GM08714 (cell line): ENCODE results near the gene PYCARD.
A peak's percentile ranks its signal among the peaks of the same experiment; 100 is the strongest.
"Not testable (repeated sequence)": the region's sequence is repeated elsewhere in the genome, so short reads cannot be mapped to it uniquely, and the experiment has no call there.

ENCODE experiments used
- H3K4me3 ChIP-seq: fragments of 200-500 bp; sonication (Bioruptor generic); 2 replicates; pipeline ENCODE4 v1.5.1; 2014; ENCODE audit warnings: mild to moderate bottlenecking, low read length, inconsistent platforms
- ZNF274 ChIP-seq: IDR thresholded peaks from 2 replicates; pipeline ENCODE4 v1.6.1; 2012; ENCODE audit warnings: mild to moderate bottlenecking, low read depth, low read length

Gene PYCARD

DNA sequence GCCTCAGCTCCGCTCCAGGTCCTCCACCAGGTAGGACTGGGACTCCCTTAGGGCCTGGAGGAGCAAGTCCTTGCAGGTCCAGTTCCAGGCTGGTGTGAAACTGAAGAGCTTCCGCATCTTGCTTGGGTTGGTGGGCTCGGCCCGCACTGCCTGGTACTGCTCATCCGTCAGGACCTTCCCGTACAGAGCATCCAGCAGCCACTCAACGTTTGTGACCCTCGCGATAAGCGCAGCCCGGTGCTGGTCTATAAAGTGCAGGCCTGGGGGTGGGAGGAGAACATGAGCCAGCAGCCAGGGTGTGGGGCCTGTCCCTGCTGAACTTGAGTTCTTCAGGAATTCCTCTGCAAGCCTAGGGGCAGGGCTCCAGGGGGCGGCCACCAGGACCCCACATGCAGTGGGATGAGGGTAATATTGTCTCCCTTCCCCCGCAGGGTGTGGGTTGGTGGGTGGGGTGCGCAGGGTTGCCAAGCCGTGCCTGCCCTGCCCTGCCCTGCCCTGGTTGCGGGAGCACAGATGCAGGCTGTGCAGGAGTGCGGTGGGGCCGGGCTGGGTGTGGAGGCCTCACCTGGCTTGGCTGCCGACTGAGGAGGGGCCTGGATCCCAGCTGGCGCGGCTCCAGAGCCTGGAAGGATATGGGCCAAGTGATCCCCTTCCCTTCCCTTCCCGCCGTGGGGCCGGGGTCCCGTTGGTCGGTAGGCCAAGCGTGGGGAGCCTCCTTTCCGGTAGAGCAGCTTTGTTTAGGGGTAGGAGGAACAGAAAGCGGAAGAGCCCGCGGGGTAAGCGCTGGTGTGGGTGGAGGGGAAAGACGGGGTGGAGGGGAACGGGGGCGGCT lies 762 bp downstream of the PYCARD start:
- peak overlapping the region; percentile 76; the same call in 1 of the 2 replicates for H3K4me3 ChIP-seq
- TF ChIP-seq ZNF274 = no peak

DNA sequence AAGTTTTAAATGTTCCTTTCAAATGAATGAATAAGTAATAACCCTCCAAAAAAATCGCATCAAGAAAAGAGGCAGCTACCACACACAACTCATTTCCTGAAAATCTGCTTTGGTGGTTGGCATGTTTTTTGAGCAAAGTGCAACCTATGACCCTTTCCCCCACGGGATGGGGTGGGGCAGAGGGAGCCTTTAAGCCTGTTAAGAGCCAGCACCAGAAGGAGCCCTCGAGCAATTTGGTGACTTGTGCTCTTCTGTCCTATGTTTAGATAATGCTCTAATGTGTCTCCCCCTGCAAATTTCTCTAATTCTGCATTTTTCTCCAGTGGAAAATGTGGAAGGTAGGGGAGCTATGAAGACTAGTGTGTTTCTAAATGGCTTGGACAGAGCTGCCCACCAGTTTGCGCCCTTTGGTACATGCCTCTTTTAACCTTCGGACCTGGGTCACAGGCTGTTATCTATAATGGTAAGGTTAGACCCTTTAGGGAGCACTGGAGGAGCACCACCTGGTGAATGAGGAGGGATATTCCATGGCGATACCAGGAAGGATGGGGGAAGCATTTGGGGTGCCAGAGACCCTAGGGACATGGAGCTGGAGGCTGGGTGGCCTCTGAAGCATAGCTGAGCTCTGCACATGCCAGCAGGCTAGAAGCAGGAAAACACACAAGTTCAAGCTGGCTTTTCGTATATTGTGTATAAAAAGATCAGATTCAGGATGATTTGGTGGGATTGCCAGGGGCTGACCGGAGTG lies 1.6 kb downstream of the PYCARD start:
- TF ChIP-seq ZNF274 = no peak
- H3K4me3 ChIP-seq = peak overlapping the region; percentile 76; the same call in 1 of the 2 replicates

DNA sequence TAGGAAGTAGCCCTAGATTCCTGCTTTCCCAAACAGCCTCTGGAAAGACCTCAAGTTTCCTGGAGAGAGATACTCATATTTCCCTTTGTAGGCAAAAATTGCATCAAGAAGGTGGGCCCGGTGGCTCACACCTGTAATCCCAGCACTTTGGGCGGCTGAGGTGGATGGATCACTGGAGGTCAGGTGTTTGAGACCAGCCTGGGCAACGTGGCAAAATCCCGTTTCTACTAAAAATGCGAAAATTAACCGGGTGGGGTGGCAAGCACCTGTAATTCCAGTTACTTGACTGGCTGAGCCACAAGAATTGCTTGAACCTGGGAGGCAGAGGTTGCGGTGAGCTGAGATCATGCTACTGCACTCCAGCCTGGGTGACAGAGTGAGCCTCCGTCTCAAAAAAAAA lies 2.4 kb downstream of the PYCARD start:
- H3K4me3 ChIP-seq = not testable (repeated sequence)

DNA sequence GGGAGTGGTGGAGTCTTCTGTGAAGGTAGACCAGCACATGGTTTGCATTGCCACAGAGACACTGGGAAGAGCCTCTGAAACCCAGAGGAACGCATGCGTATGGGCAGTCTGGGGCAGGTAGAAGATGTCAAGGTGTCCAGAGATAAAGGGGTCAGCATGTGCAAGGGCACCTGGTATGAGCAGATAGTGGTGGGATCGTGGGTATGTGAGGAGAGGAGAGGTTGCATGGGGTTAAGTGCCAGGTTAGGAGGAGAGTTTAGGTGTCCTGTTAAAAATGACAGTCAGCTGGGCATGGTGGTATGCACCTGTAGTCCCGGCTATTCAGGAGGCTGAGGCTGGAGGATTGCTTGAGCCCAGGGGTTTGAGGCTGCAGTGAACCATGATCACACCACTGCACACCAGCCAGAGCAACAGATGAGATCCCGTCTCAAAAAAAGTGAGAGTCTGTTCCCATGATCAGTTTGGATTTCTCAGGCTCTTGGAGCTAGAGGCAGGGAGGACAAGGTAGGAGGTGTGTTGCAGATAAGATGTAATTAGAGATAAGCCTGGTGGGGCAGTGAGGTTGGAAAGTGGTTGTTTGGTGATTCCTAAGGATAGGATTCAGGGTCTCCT lies 3.0 kb downstream of the PYCARD start:
- H3K4me3 ChIP-seq = no peak overlapping the region

DNA sequence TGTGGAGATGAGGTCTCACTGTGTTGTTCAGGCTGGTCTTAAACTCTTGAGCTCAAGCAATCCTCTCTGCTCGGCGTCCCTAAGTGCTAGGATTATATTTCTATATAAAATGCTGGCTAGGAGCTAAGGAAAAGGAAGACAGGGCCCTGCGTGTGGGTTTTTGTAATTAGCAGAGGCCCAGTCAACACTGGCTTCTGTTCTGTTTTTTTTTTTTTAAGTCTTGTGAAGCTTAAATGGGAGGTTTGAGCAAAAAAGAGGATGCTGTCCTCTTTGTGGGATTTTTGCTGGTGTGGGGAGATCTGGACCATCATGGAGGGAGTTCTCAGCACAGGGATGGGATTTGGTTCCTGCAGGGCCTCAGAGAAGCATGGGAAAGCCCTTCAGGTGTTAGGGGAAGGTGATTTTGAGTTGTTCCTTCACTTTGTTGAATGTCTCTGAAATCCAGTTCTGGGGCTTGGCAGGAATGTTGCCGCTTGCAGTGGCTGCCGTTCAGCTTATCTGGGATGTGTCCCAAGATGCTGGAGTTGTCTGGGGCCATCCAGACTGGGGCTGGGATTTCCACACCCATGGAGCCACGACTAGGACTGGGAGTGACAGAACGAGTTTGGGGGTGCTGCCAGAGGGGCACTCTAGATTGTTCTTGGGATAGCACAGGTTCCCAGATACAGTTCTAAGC lies 4.2 kb downstream of the PYCARD start:
- no peak overlapping the region for H3K4me3 ChIP-seq
- no peak for TF ChIP-seq ZNF274

More for the DNA sequence above, 3.0 kb downstream of the PYCARD start:
- TF ChIP-seq ZNF274 = no peak

DNA sequence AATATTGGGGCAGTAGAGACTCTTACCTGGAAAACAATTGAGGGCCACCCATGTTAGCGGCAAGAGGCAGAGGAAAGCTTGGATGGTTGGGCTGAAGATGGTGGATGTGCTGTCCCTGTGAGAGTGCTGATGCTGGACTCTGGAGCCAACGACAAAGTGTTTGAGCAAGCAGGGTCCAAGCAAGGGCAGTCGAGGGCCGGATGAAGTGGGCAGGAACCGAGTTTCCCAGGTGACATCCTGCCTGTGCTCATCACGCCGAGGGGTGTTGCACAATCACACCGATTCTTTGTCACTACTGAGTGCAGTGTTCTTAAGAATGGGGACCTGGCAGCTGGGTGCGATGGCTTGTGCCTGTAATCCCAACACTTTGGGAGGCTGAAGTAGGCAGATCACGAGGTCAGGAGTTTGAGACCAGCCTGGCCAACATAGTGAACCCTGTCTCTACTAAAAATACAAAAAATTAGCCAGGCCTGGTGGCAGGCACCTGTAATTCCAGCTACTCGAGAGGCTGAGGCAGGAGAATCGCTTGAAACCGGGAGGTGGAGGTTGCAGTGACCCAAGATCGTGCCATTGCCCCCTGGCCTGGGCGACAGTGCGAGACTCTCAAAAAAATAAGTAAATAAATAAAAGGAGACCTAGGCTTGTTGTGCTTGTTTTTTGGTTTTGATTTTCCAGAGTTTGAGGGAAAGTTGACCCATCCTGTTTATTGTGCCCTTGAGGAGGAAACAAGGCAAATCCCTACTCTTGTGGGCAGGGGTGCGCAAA lies 6.1 kb downstream of the PYCARD start:
- TF ChIP-seq ZNF274 = no peak
- H3K4me3 ChIP-seq = no peak overlapping the region

DNA sequence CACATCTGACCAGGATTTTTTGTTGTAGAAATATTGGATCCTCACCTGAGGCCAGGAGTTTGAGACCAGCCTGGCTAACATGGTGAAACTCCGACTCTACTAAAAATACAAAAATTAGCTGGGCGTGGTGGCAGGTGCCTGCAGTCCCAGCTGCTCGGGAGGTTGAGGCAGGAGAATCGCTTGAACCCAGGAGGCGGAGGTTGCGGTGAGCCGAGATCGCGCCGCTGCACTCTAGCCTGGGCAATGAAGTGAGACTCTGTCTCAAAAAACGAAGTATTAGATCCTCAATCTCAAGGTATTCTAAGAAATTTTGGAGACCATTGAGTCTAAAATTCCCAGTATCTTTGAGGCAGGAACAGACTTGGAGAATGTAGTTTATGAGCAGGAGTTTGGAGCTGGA lies 6.7 kb downstream of the PYCARD start:
- H3K4me3 ChIP-seq = not testable (repeated sequence)

DNA sequence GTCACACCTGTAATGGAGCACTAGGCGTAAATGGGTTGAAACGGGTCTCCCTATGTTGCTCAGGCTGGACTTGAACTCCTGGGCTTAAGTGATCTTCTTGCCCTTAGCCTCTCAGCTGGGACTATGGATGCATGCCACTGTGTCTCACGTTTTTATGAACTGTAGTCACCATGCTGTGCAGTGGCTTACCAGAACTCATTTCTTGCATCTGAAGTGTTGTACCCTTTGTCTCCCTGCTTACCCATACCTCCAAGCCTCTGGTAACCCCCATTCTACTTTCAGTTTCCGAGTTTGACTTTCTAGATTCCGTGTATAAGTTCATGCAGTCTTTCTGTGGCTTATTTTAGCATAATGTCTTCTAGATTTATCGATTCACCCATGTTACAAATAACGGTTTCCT lies 7.7 kb downstream of the PYCARD start:
- no peak for TF ChIP-seq ZNF274
- H3K4me3 ChIP-seq = no peak overlapping the region

DNA sequence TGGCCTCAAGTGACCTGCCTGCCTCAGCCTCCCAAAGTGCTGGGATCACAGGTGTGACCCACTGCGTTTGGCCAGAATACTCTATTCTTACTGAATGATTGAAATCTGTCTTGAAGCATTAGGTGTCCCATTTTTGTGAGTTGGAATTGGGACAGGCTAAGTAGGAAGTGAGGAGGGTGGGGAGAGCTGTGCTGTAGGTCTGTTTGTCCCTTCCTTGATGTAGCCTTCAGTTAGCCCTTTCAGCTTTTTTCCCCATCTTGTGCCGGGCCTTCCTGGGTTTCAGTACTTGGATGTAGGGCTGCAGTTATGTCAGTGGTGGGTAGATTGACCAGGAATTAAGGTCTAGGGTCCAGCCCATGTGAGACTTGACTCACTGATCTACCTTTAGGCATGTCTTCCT lies 8.7 kb downstream of the PYCARD start:
- H3K4me3 ChIP-seq = no peak overlapping the region
- TF ChIP-seq ZNF274 = no peak

DNA sequence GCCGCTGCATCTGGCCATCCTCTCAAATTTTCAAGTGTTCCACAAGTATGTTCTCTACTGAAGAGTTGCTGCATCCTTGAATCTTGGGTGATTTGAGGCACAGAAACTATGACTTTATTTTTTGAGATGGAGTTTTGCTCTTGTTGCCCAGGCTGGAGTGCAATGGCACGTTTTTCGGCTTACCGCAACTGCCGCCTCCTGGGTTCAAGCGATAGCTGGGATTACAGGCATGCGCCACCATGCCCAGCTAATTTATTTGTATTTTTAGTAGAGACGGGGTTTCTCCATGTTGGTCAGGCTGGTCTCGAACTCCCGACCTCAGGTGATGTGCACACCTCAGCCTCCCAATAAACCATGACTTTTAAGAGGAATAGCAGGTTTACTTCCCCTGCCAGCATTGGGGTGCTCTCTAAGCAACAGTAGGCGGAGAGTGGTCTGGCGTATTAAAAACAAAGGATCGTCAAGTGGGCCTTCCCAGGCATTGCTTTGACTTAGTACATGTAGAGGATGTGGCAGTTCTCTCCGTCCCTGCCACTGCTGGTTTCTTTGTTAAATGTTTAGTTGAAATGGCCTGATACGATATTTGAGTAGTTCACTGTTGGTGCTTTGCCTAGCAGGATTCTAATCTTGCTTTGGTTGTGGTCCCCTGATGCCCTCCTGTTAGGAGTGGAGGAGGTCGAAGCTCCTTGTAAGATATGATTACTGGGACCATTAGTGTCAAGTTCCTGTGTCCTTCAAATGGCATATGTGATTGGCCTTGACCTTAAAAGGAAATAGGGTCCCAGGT lies 9.5 kb downstream of the PYCARD start:
- no peak for TF ChIP-seq ZNF274
- H3K4me3 ChIP-seq = no peak overlapping the region

DNA sequence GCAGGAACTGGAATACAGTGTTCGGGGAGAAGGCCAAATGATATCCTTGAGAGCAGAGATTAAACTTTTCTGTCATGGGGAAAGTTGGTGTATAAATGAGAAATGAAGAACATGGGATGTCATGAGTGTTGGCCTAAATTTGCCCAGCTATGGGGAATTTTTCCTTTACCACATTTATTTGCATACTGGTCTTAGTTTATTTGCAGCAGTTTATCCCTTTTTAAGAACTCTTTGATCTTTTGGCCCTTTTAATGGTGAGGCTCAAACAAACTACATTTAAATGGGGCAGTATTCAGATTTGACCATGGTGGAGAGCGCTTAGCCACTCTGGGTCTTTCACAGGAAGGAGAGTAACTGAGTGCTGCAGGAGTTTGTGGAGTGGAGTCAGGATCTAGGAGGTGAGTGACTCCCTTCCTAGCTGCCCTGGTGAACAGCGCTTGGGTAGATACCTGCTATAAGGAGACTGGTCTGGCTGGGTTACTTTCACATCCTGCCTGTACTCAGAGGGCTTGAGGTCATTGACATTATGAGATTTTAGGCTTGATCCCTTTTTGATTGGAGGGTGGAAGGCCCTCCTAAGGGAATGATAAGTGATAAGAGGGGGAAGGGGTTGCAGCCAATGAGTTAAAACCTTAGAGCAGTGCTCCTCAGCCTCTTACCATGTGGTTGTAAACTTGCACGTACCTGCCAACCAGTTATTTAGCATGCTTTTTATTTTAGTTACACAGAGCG lies 10.7 kb downstream of the PYCARD start:
- TF ChIP-seq ZNF274 = no peak

DNA sequence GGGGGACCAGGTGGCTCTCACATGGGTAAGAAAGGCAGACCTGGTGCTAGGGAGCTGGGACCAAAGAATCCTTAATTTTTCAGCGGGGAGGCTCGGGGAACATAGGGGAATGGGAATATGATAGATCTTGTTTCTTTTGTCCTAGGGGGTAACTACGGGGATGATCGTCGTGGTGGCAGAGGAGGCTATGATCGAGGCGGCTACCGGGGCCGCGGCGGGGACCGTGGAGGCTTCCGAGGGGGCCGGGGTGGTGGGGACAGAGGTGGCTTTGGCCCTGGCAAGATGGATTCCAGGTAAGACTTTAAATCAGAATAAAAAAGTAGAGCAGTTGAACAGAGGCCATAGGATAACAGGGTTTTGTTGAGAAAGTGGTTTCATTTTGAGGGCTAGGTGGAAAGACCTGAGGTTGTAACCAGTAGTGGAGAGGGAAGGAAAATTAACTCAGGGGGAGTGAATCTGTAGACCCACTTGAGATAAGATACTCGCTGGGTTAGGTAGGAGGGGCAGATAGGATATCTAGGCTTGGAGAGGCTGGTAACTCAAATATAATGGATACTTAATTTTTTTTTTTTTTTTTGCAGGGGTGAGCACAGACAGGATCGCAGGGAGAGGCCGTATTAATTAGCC lies 11.6 kb downstream of the PYCARD start:
- no peak overlapping the region for H3K4me3 ChIP-seq
- no peak for TF ChIP-seq ZNF274

More for the DNA sequence above, 10.7 kb downstream of the PYCARD start:
- H3K4me3 ChIP-seq = no peak overlapping the region
